CD14-positive monocyte (primary cell): ENCODE data around the gene GRID1. TPM values are rescaled to one million over a fixed set of nuclear protein-coding genes. Genes with fewer than 3 reads are reported as not detected.

Source experiments
- DNase-seq, 3 donors: peaks; one replicate each; pipeline ENCODE4 v3.0.0-alpha.2; 2011 to 2022
- H2AFZ ChIP-seq: 2 replicates; pipeline ENCODE4 v1.6.0; 2012; ENCODE audit warnings: mild to moderate bottlenecking, low read depth, low read length, inconsistent platforms; ENCODE audit not compliant: insufficient read depth, poor library complexity, severe bottlenecking
- H3K27ac ChIP-seq, 2 donors: 1 replicate in 1 of 2; 2 replicates in 1 of 2; pipeline ENCODE4 v1.5.1; 2012 to 2013; ENCODE audit warnings: low read length in 2 of 2, control low read depth in 1 of 2, inconsistent platforms in 1 of 2, low read depth in 1 of 2, mild to moderate bottlenecking in 1 of 2
- H3K27me3 ChIP-seq, 2 donors: one replicate each; pipeline versions ENCODE4 v1.6.0 to v1.6.1; 2011 to 2013; ENCODE audit warnings: low read length in 2 of 2; ENCODE audit not compliant: control insufficient read depth in 2 of 2, insufficient read depth in 2 of 2
- H3K36me3 ChIP-seq, 2 donors: replicated peaks in 1 of 2; 1 replicate in 1 of 2; 2 replicates in 1 of 2; pipeline versions ENCODE4 v1.5.1 to v1.6.1; 2012 to 2013; ENCODE audit warnings: low read length in 2 of 2, control low read depth in 1 of 2, inconsistent platforms in 1 of 2, mild to moderate bottlenecking in 1 of 2; ENCODE audit not compliant: insufficient read depth in 2 of 2, control insufficient read depth in 1 of 2
- H3K4me1 ChIP-seq, 2 donors: 1 replicate in 1 of 2; 2 replicates in 1 of 2; pipeline versions ENCODE4 v1.5.1 to v1.6.1; 2012 to 2013; ENCODE audit warnings: low read length in 2 of 2, control low read depth in 1 of 2, inconsistent platforms in 1 of 2, mild to moderate bottlenecking in 1 of 2, moderate library complexity in 1 of 2; ENCODE audit not compliant: insufficient read depth in 2 of 2, control insufficient read depth in 1 of 2
- H3K4me2 ChIP-seq: replicated peaks from 2 replicates; pipeline ENCODE3; 2012; ENCODE audit warnings: low read length, moderate library complexity, mild to moderate bottlenecking; ENCODE audit not compliant: poor library complexity, severe bottlenecking; ENCODE audit errors: extremely low read depth
- H3K4me3 ChIP-seq, 3 experiments: fragments of 200-600 bp in 1 of 3; sonication (generic) in 1 of 3; replicated peaks in 1 of 3; 1 replicate in 2 of 3; 2 replicates in 1 of 3; pipeline ENCODE4 v1.5.1; 2011 to 2013; ENCODE audit warnings: low read length in 3 of 3, mild to moderate bottlenecking in 3 of 3, control low read depth in 2 of 3, low read depth in 2 of 3, inconsistent platforms in 1 of 3, moderate library complexity in 1 of 3
- H3K79me2 ChIP-seq: 2 replicates; pipeline ENCODE4 v1.6.0; 2012; ENCODE audit warnings: mild to moderate bottlenecking, control low read depth, inconsistent platforms, low read length, moderate library complexity; ENCODE audit not compliant: insufficient read depth
- H3K9ac ChIP-seq: 2 replicates; pipeline ENCODE4 v1.6.0; 2017; ENCODE audit warnings: low read length, mild to moderate bottlenecking; ENCODE audit not compliant: insufficient read depth, poor library complexity, severe bottlenecking
- H3K9me3 ChIP-seq, 2 donors: replicated peaks in 1 of 2; 1 replicate in 1 of 2; 2 replicates in 1 of 2; pipeline versions ENCODE4 v1.5.1 to v1.6.1; 2012 to 2013; ENCODE audit warnings: low read length in 2 of 2, control low read depth in 1 of 2; ENCODE audit not compliant: control insufficient read depth in 1 of 2, insufficient read depth in 1 of 2
- H4K20me1 ChIP-seq: 2 replicates; pipeline ENCODE4 v1.6.0; 2012; ENCODE audit warnings: mild to moderate bottlenecking, low read length, control low read depth, moderate library complexity; ENCODE audit not compliant: insufficient read depth
- H3K27ac Mint-ChIP-seq, 7 donors: one replicate each; pipeline ENCODE4 v1.8.0; 2020; ENCODE audit warnings: mild to moderate bottlenecking in 7 of 7, mixed read lengths in 7 of 7, moderate library complexity in 6 of 7, inconsistent platforms in 2 of 7
- H3K27me3 Mint-ChIP-seq, 3 donors: one replicate each; pipeline ENCODE4 v1.8.0; 2021 to 2022; ENCODE audit warnings: low read depth in 3 of 3, mild to moderate bottlenecking in 3 of 3, mixed read lengths in 3 of 3, moderate library complexity in 3 of 3, inconsistent platforms in 1 of 3
- H3K36me3 Mint-ChIP-seq, 2 donors: one replicate each; pipeline ENCODE4 v1.8.0; 2020; ENCODE audit warnings: mixed read lengths in 2 of 2, inconsistent platforms in 1 of 2, mild to moderate bottlenecking in 1 of 2
- H3K4me1 Mint-ChIP-seq: one replicate; pipeline ENCODE4 v1.8.0; 2020; ENCODE audit warnings: mild to moderate bottlenecking, mixed read lengths
- H3K4me3 Mint-ChIP-seq, 2 donors: one replicate each; pipeline ENCODE4 v1.8.0; 2020; ENCODE audit warnings: mild to moderate bottlenecking in 2 of 2, mixed read lengths in 2 of 2, moderate library complexity in 1 of 2
- H3K9me3 Mint-ChIP-seq, 7 donors: one replicate each; pipeline ENCODE4 v1.8.0; 2020 to 2022; ENCODE audit warnings: mixed read lengths in 7 of 7, mild to moderate bottlenecking in 6 of 7, moderate library complexity in 6 of 7, inconsistent platforms in 2 of 7
- WGBS: methylation state at CpG from one replicate; pipeline ENCODE4 v1.1.5; 2013; ENCODE audit warnings: missing lambda C conversion rate; ENCODE audit not compliant: insufficient coverage; 5-methylcytosine and 5-hydroxymethylcytosine counted together
- intact Hi-C, 2 donors: fragments of 100-400 bp; cut with micrococcal nuclease; formaldehyde crosslinking; loops; one replicate each; pipeline versions ENCODE4 v1.15.0 to v1.15.1; 2023
- polyA plus RNA-seq, 3 donors: library from polyadenylated mRNA; depleted of rRNA in 1 of 3; unstranded in 2 of 3; stranded (reverse) in 1 of 3; fragments of 300-500 nt in 2 of 3; fragments of >200 nt in 1 of 3; fragmentation: Illumina TruSeq in 2 of 3; gene quantifications; 1 replicate in 2 of 3; 2 replicates in 1 of 3; pipeline ENCODE4 v1.2.3, GENCODE V29; 2012 to 2021
- TF ChIP-seq, protein P1 (sequence below): fragments of 200-600 bp; IDR thresholded peaks from one replicate; pipeline ENCODE4 v1.8.0; 2022; ENCODE audit warnings: antibody characterized with exemption, mild to moderate bottlenecking

GRID1 gene
- polyA plus RNA-seq, 3 donors = not detected

- 96% methylated on average over 6 of the region's 6 CpGs for WGBS
- no peak overlapping the region for H3K27ac ChIP-seq
- Mint-ChIP-seq H3K27me3 (peaks cover 0 to 4% (median 3%) of the 10 kb centered on the region in 3 donors), H3K36me3 (no peaks in the 10 kb centered on the region), H3K4me3 (no peak overlapping the region), H3K27ac (peak overlapping the region in 1 of 7 donors; percentile 59), H3K4me1 (no peaks in the 10 kb centered on the region), H3K9me3 (no peaks in the 10 kb centered on the region)
- DNase-seq = no peak
- no peak overlapping the region for H3K9ac ChIP-seq
- H3K79me2 ChIP-seq = no peaks in the 10 kb centered on the region
- no peak overlapping the region for H3K4me2 ChIP-seq
- H3K36me3 ChIP-seq = no peaks in the 10 kb centered on the region
- H4K20me1 ChIP-seq = no peaks in the 10 kb centered on the region
- H2AFZ ChIP-seq = no peak overlapping the region
- H3K9me3 ChIP-seq = no peaks in the 10 kb centered on the region
- no peaks in the 10 kb centered on the region for H3K4me1 ChIP-seq
- no peaks in the 10 kb centered on the region for H3K27me3 ChIP-seq
- intact Hi-C loops = no loop called here
- H3K4me3 ChIP-seq = no peak overlapping the region
- TF ChIP-seq, protein P1, sequence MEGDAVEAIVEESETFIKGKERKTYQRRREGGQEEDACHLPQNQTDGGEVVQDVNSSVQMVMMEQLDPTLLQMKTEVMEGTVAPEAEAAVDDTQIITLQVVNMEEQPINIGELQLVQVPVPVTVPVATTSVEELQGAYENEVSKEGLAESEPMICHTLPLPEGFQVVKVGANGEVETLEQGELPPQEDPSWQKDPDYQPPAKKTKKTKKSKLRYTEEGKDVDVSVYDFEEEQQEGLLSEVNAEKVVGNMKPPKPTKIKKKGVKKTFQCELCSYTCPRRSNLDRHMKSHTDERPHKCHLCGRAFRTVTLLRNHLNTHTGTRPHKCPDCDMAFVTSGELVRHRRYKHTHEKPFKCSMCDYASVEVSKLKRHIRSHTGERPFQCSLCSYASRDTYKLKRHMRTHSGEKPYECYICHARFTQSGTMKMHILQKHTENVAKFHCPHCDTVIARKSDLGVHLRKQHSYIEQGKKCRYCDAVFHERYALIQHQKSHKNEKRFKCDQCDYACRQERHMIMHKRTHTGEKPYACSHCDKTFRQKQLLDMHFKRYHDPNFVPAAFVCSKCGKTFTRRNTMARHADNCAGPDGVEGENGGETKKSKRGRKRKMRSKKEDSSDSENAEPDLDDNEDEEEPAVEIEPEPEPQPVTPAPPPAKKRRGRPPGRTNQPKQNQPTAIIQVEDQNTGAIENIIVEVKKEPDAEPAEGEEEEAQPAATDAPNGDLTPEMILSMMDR = no peak
Observed at GRCh38 chr10:86179153-86179524, 187.5 kb downstream of the GRID1 start.

DNA sequence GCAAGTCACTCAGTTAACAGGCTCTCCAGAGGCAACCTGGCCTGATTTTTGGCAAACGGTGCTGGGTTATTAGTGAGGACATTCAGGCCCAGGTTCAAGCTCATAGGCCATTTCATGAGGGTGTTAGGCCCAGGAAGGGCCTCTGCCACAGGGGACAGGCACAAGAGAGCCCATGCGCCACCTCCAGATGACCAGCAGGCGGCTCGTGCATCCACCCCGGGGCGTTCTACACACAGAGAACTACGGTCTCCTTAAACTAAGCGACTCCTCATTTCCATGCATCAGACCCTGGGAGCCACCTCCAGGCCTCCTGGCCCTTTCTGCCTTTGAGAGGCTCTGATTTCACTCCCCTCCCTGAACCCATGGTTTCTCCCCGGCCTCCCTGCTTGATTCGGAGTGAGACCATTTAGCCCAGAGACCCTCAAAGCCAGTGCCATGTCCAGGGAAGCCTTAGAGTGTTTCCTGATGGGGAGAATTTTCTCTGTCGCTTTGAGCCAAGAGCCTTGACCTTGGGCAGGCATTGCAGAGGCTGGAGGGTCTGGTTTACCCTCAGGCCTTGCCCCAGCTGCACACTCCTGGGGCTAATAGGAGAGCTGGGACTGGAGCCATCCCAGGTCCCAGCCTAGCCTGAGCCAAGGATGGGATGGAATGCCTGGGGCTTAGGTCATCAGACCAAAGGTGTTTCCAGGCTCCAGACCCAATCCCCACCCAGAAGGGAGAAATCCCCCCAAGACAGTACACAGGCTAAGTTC, 188.0 kb downstream of the GRID1 start:
- Histone ChIP-seq H4K20me1 (no peaks in the 10 kb centered on the region), H3K9ac (no peak overlapping the region), H2AFZ (no peak overlapping the region), H3K36me3 (no peaks in the 10 kb centered on the region), H3K4me3 (no peak overlapping the region), H3K9me3 (no peaks in the 10 kb centered on the region), H3K4me2 (no peak overlapping the region), H3K4me1 (no peaks in the 10 kb centered on the region), H3K27me3 (no peaks in the 10 kb centered on the region), H3K79me2 (no peaks in the 10 kb centered on the region), H3K27ac (no peak overlapping the region)
- Mint-ChIP-seq H3K27ac (no peak overlapping the region), H3K27me3 (peaks cover 0 to 4% (median 3%) of the 10 kb centered on the region in 3 donors), H3K9me3 (no peaks in the 10 kb centered on the region), H3K36me3 (no peaks in the 10 kb centered on the region), H3K4me1 (no peaks in the 10 kb centered on the region), H3K4me3 (no peak overlapping the region)
- 79% methylated on average over 4 of the region's 11 CpGs for whole genome bisulfite sequencing
- DNase-seq = no peak
- TF ChIP-seq, protein P1 = peak; percentile 26
- intact Hi-C loops = no loop called here
